ENCODE data around the gene MRE11.

GRCh38 chr11:94500181-94500580 is 6.5 kb upstream of the MRE11 start:
- TF ChIP-seq ZXDB (tag by site-specific recombination; IDR thresholded peaks at IDR 0.05) (no peak), TCF7L2 (IDR thresholded peaks at IDR 0.05; ENCODE audit: borderline replicate concordance, low read depth, low read length) (no peak), REST (tag by site-specific recombination; IDR thresholded peaks at IDR 0.05) (no peak), ZNF423 (tag by site-specific recombination; IDR thresholded peaks at IDR 0.05) (no peak), ZNF10 (tag by site-specific recombination; IDR thresholded peaks at IDR 0.05) (no peak), SP7 (tag by site-specific recombination; IDR thresholded peaks at IDR 0.05) (no peak), ZNF274 (IDR thresholded peaks at IDR 0.05; ENCODE audit: low read length) (no peak), ZNF274 (tag by site-specific recombination; IDR thresholded peaks at IDR 0.05; ENCODE audit: borderline replicate concordance) (no peak), ZSCAN30 (tag by site-specific recombination; IDR thresholded peaks at IDR 0.05) (no peak), ZBTB8A (tag by site-specific recombination; IDR thresholded peaks at IDR 0.05) (no peak), ZNF473 (tag by site-specific recombination; IDR thresholded peaks at IDR 0.05) (no peak), ZEB2 (tag by site-specific recombination; IDR thresholded peaks at IDR 0.05) (no peak)
- TF ChIP-seq, protein P1, sequence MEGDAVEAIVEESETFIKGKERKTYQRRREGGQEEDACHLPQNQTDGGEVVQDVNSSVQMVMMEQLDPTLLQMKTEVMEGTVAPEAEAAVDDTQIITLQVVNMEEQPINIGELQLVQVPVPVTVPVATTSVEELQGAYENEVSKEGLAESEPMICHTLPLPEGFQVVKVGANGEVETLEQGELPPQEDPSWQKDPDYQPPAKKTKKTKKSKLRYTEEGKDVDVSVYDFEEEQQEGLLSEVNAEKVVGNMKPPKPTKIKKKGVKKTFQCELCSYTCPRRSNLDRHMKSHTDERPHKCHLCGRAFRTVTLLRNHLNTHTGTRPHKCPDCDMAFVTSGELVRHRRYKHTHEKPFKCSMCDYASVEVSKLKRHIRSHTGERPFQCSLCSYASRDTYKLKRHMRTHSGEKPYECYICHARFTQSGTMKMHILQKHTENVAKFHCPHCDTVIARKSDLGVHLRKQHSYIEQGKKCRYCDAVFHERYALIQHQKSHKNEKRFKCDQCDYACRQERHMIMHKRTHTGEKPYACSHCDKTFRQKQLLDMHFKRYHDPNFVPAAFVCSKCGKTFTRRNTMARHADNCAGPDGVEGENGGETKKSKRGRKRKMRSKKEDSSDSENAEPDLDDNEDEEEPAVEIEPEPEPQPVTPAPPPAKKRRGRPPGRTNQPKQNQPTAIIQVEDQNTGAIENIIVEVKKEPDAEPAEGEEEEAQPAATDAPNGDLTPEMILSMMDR (tag by site-specific recombination; IDR thresholded peaks at IDR 0.05) = no peak
- TF ChIP-seq, protein P2, sequence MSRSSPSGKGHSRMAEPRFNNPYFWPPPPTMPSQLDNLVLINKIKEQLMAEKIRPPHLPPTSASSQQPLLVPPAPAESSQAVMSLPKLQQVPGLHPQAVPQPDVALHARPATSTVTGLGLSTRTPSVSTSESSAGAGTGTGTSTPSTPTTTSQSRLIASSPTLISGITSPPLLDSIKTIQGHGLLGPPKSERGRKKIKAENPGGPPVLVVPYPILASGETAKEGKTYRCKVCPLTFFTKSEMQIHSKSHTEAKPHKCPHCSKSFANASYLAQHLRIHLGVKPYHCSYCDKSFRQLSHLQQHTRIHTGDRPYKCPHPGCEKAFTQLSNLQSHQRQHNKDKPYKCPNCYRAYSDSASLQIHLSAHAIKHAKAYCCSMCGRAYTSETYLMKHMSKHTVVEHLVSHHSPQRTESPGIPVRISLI (tag by site-specific recombination; IDR thresholded peaks at IDR 0.05) = no peak
